ENCODE measurements around the gene TUBA3D. TPM values are rescaled to one million over a fixed set of nuclear protein-coding genes. Genes with fewer than 3 reads are reported as not detected.

Gene TUBA3D
- total RNA-seq, 1 donor from 2014 or later, result not detected

Small RNAs within 50 kb of the gene (microRNA-seq; reads per million reads assigned to microRNA genes)
- gene MIR4784, result not detected

Other genes starting within 250 kb of the TUBA3D start
- gene RAB6D, start 112.0 kb upstream of the TUBA3D start, total RNA-seq (ENCODE audit: low replicate concordance), result 0.56 and 0.64 TPM in 2 replicates
- 94.9 and 117 TPM in 2 replicates for gene MZT2A, start 16.3 kb downstream of the TUBA3D start, total RNA-seq (ENCODE audit: low replicate concordance)
- 19.9 and 26.0 TPM in 2 replicates for gene CCDC74A, start 51.8 kb downstream of the TUBA3D start, total RNA-seq (ENCODE audit: low replicate concordance)